Natural killer cell (primary cell): Measurements from ENCODE around the gene ZSCAN2. TPM values are rescaled to one million over a fixed set of nuclear protein-coding genes. Genes with fewer than 3 reads are reported as not detected.
A peak's percentile ranks its signal among the peaks of the same experiment; 100 is the strongest.

Experiments
- ATAC-seq, 3 donors: fragments of 150-1000 bp in 2 of 3; fragments of 200-7000 bp in 1 of 3; cut with Tn5 transposase; 1 replicate in 1 of 3; 2 replicates in 2 of 3; pipeline ENCODE4 v1.10.0; 2021; ENCODE audit warnings: mild to moderate bottlenecking in 2 of 3, moderate library complexity in 2 of 3
- DNase-seq, 2 donors: peaks; one replicate each; pipeline versions ENCODE4 v3.0.0 to v3.0.0-alpha.2; 2013 to 2021; ENCODE audit warnings: mixed read lengths in 1 of 2
- H3K27ac ChIP-seq: one replicate; pipeline ENCODE4 v1.5.1; 2013; ENCODE audit warnings: mild to moderate bottlenecking, low read length
- H3K27me3 ChIP-seq: one replicate; pipeline ENCODE4 v1.6.1; 2013; ENCODE audit warnings: low read length; ENCODE audit not compliant: control insufficient read depth, insufficient read depth
- H3K36me3 ChIP-seq: one replicate; pipeline ENCODE4 v1.6.1; 2013; ENCODE audit warnings: low read length; ENCODE audit not compliant: control insufficient read depth, insufficient read depth
- H3K4me1 ChIP-seq: one replicate; pipeline ENCODE4 v1.6.1; 2013; ENCODE audit warnings: low read length; ENCODE audit not compliant: control insufficient read depth, insufficient read depth
- H3K4me3 ChIP-seq: one replicate; pipeline ENCODE4 v1.5.1; 2013; ENCODE audit warnings: low read length
- H3K9me3 ChIP-seq: one replicate; pipeline ENCODE4 v1.6.1; 2013; ENCODE audit warnings: low read length; ENCODE audit not compliant: control insufficient read depth, insufficient read depth
- H3K27ac Mint-ChIP-seq, 2 donors: one replicate each; pipeline ENCODE4 v1.8.0; 2022; ENCODE audit warnings: mild to moderate bottlenecking in 2 of 2, mixed read lengths in 2 of 2, moderate library complexity in 1 of 2
- H3K27me3 Mint-ChIP-seq, 2 donors: one replicate each; pipeline ENCODE4 v1.8.0; 2022; ENCODE audit warnings: low read depth in 2 of 2, mixed read lengths in 2 of 2
- H3K36me3 Mint-ChIP-seq: one replicate; pipeline ENCODE4 v1.8.0; 2022; ENCODE audit warnings: mixed read lengths
- H3K4me1 Mint-ChIP-seq, 2 donors: one replicate each; pipeline ENCODE4 v1.8.0; 2022; ENCODE audit warnings: mixed read lengths in 2 of 2
- H3K4me3 Mint-ChIP-seq: one replicate; pipeline ENCODE4 v1.8.0; 2022; ENCODE audit warnings: mild to moderate bottlenecking, moderate library complexity, mixed read lengths
- H3K9me3 Mint-ChIP-seq, 2 donors: one replicate each; pipeline ENCODE4 v1.8.0; 2022; ENCODE audit warnings: mixed read lengths in 2 of 2
- CTCF ChIP-seq: fragments of 200-600 bp; IDR thresholded peaks from one replicate; pipeline ENCODE4 v1.8.0; 2022; ENCODE audit warnings: antibody characterized with exemption
- WGBS: methylation state at CpG from one replicate; pipeline ENCODE4 v1.1.7; 2013; ENCODE audit warnings: missing lambda C conversion rate; ENCODE audit not compliant: insufficient coverage; 5-methylcytosine and 5-hydroxymethylcytosine counted together
- intact Hi-C: fragments of 100-400 bp; cut with micrococcal nuclease; formaldehyde crosslinking; loops from one replicate; pipeline ENCODE4 v1.14.2; 2022
- total RNA-seq, 4 donors: library from RNA; stranded (reverse); fragments of 120-200 nt in 1 of 4; gene quantifications; one replicate each; pipeline versions ENCODE4 v1.2.3 to v1.2.4, GENCODE V29; 2013 to 2022

ZSCAN2 gene
- total RNA-seq, 3 donors from 2014 or later (not counting 1 experiment from before 2014, with no cell fraction given): 5.0 to 8.3 (median 5.5) TPM

GRCh38 chr15:84588053-84588874 is 12.5 kb upstream of the ZSCAN2 start:
- peaks cover 0 to 12% of the 10 kb centered on the region in 2 donors for H3K4me1 Mint-ChIP-seq
- peak; percentile 71 to 92 for DNase-seq
- no peaks in the 10 kb centered on the region for H3K27me3 ChIP-seq
- H3K4me1 ChIP-seq: peaks cover 6% of the 10 kb centered on the region
- WGBS: 37% methylated on average over 24 of the region's 26 CpGs
- H3K36me3 ChIP-seq: no peaks in the 10 kb centered on the region
- H3K9me3 Mint-ChIP-seq: peaks cover 2 to 6% of the 10 kb centered on the region in 2 donors
- H3K36me3 Mint-ChIP-seq: peaks cover 7% of the 10 kb centered on the region
- peak; percentile 87 for TF ChIP-seq CTCF
- no peaks in the 10 kb centered on the region for H3K9me3 ChIP-seq
- intact Hi-C loops: loop anchor here (1.0 to 10.0 kb wide), 3 partner anchors 290 to 457 kb away; no protein-coding TSS in a partner anchor
- no peak overlapping the region for H3K27ac Mint-ChIP-seq
- H3K4me3 ChIP-seq: no peak overlapping the region
- peaks cover 0 to 11% of the 10 kb centered on the region in 2 donors for H3K27me3 Mint-ChIP-seq
- no peak overlapping the region for H3K27ac ChIP-seq
- peak; percentile 100 for ATAC-seq
- peak overlapping the region; percentile 74 for H3K4me3 Mint-ChIP-seq

- intact Hi-C loops: no loop called here
- WGBS: 94% methylated on average over 2 of the region's 2 CpGs
- H3K4me3 ChIP-seq: no peak overlapping the region
These were observed 10.4 kb upstream of the ZSCAN2 start for GRCh38 chr15:84590406-84590805.

GRCh38 chr15:84591815-84592214 is 9.0 kb upstream of the ZSCAN2 start:
- TF ChIP-seq CTCF: no peak
- H3K27ac Mint-ChIP-seq: no peak overlapping the region
- H3K36me3 Mint-ChIP-seq: no peaks in the 10 kb centered on the region
- Histone ChIP-seq H3K4me1 (peaks cover 10% of the 10 kb centered on the region), H3K27me3 (no peaks in the 10 kb centered on the region), H3K4me3 (no peak overlapping the region), H3K36me3 (no peaks in the 10 kb centered on the region), H3K9me3 (no peaks in the 10 kb centered on the region), H3K27ac (no peak overlapping the region)
- 100% methylated on average over 1 of the region's 1 CpG for WGBS
- no peak for ATAC-seq
- H3K4me1 Mint-ChIP-seq: peaks cover 0 to 10% of the 10 kb centered on the region in 2 donors
- H3K27me3 Mint-ChIP-seq: peaks cover 0 to 6% of the 10 kb centered on the region in 2 donors
- DNase-seq: no peak
- no peak overlapping the region for H3K4me3 Mint-ChIP-seq
- no peaks in the 10 kb centered on the region for H3K9me3 Mint-ChIP-seq
- intact Hi-C loops: no loop called here

More at GRCh38 chr15:84590406-84590805, 10.4 kb upstream of the ZSCAN2 start:
- Histone ChIP-seq H3K36me3 (no peaks in the 10 kb centered on the region), H3K27ac (no peak overlapping the region), H3K4me1 (peaks cover 7% of the 10 kb centered on the region), H3K27me3 (no peaks in the 10 kb centered on the region), H3K9me3 (no peaks in the 10 kb centered on the region)
- ATAC-seq (no peak), DNase-seq (no peak)
- no peak overlapping the region for H3K4me3 Mint-ChIP-seq
- no peaks in the 10 kb centered on the region for H3K36me3 Mint-ChIP-seq
- H3K9me3 Mint-ChIP-seq: no peaks in the 10 kb centered on the region
- H3K27ac Mint-ChIP-seq: no peak overlapping the region
- TF ChIP-seq CTCF: no peak
- peaks cover 0 to 9% of the 10 kb centered on the region in 2 donors for H3K27me3 Mint-ChIP-seq
- peaks cover 0 to 10% of the 10 kb centered on the region in 2 donors for H3K4me1 Mint-ChIP-seq
